ENCODE data around the gene FAM120B.

GRCh38 chr6:170358496-170358895 is 51.9 kb downstream of the FAM120B start:
- TF ChIP-seq CTCF (IDR thresholded peaks at IDR 0.05), result no peak
- TF ChIP-seq POLR2A (IDR thresholded peaks at IDR 0.05), result no peak
